ENCODE results near the gene ZBTB40. TPM values are rescaled to one million over a fixed set of nuclear protein-coding genes. Genes with fewer than 3 reads are reported as not detected.

Gene ZBTB40
- total and polyA plus RNA-seq, 2 of the 13 experiments (the other 11 are each of a cell fraction or from before 2014, with no cell fraction given): 8.8 to 16.5 TPM

DNA sequence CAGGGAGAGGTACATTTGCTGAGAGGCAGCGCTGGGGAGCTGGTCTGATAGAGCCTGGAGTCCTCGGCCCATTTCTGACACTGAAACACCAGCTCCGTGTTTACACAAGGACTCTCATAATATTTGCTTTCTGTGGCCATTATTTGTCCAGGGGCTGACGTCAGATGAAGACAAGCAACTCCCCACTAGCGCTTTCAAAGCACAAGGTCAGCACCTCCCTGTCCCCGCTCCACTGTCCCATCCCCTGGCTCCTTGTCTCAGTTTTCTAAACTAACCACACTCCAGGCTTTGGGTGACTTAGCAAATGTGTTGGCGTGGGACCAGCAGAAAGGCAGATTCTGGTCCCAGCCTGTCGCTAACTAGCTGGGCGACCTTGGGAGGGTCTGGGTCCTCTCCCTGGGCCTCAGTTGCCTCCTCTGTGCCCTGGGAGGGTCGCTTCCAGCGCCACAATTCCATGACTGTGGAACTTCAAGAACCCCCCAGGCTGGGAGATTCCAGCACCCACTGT lies 37.4 kb upstream of the ZBTB40 start (continued):
- TF ChIP-seq, protein P1, sequence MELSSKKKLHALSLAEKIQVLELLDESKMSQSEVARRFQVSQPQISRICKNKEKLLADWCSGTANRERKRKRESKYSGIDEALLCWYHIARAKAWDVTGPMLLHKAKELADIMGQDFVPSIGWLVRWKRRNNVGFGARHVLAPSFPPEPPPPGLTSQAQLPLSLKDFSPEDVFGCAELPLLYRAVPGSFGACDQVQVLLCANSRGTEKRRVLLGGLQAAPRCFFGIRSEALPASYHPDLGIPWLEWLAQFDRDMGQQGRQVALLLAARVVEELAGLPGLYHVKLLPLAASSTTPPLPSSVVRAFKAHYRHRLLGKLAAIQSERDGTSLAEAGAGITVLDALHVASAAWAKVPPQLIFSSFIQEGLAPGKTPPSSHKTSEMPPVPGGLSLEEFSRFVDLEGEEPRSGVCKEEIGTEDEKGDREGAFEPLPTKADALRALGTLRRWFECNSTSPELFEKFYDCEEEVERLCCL (CRISPR knock-in tag; IDR thresholded peaks at IDR 0.05; ENCODE audit: borderline replicate concordance): no peak
- no peak for TF ChIP-seq ZNF296 (CRISPR knock-in tag; conservative IDR thresholded peaks at IDR 0.05)
- TF ChIP-seq, protein P2, sequence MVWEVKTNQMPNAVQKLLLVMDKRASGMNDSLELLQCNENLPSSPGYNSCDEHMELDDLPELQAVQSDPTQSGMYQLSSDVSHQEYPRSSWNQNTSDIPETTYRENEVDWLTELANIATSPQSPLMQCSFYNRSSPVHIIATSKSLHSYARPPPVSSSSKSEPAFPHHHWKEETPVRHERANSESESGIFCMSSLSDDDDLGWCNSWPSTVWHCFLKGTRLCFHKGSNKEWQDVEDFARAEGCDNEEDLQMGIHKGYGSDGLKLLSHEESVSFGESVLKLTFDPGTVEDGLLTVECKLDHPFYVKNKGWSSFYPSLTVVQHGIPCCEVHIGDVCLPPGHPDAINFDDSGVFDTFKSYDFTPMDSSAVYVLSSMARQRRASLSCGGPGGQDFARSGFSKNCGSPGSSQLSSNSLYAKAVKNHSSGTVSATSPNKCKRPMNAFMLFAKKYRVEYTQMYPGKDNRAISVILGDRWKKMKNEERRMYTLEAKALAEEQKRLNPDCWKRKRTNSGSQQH (CRISPR knock-in tag; IDR thresholded peaks at IDR 0.05; ENCODE audit: low read depth): peak; percentile 57; the same call in 1 of the 2 replicates
- TF ChIP-seq HNF4A (CRISPR knock-in tag; IDR thresholded peaks at IDR 0.05): peak; percentile 28; the same call in 1 of the 2 replicates
- no peak for TF ChIP-seq ZNF678 (CRISPR knock-in tag; IDR thresholded peaks at IDR 0.05)
- no peak for TF ChIP-seq ZNF891 (CRISPR knock-in tag; IDR thresholded peaks at IDR 0.05)
- TF ChIP-seq ZBTB21 (CRISPR knock-in tag; IDR thresholded peaks at IDR 0.05): no peak; the same call in 1 of the 2 replicates
- TF ChIP-seq, protein P3, sequence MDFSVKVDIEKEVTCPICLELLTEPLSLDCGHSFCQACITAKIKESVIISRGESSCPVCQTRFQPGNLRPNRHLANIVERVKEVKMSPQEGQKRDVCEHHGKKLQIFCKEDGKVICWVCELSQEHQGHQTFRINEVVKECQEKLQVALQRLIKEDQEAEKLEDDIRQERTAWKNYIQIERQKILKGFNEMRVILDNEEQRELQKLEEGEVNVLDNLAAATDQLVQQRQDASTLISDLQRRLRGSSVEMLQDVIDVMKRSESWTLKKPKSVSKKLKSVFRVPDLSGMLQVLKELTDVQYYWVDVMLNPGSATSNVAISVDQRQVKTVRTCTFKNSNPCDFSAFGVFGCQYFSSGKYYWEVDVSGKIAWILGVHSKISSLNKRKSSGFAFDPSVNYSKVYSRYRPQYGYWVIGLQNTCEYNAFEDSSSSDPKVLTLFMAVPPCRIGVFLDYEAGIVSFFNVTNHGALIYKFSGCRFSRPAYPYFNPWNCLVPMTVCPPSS (IDR thresholded peaks at IDR 0.05): no peak
- TF ChIP-seq, protein P4, sequence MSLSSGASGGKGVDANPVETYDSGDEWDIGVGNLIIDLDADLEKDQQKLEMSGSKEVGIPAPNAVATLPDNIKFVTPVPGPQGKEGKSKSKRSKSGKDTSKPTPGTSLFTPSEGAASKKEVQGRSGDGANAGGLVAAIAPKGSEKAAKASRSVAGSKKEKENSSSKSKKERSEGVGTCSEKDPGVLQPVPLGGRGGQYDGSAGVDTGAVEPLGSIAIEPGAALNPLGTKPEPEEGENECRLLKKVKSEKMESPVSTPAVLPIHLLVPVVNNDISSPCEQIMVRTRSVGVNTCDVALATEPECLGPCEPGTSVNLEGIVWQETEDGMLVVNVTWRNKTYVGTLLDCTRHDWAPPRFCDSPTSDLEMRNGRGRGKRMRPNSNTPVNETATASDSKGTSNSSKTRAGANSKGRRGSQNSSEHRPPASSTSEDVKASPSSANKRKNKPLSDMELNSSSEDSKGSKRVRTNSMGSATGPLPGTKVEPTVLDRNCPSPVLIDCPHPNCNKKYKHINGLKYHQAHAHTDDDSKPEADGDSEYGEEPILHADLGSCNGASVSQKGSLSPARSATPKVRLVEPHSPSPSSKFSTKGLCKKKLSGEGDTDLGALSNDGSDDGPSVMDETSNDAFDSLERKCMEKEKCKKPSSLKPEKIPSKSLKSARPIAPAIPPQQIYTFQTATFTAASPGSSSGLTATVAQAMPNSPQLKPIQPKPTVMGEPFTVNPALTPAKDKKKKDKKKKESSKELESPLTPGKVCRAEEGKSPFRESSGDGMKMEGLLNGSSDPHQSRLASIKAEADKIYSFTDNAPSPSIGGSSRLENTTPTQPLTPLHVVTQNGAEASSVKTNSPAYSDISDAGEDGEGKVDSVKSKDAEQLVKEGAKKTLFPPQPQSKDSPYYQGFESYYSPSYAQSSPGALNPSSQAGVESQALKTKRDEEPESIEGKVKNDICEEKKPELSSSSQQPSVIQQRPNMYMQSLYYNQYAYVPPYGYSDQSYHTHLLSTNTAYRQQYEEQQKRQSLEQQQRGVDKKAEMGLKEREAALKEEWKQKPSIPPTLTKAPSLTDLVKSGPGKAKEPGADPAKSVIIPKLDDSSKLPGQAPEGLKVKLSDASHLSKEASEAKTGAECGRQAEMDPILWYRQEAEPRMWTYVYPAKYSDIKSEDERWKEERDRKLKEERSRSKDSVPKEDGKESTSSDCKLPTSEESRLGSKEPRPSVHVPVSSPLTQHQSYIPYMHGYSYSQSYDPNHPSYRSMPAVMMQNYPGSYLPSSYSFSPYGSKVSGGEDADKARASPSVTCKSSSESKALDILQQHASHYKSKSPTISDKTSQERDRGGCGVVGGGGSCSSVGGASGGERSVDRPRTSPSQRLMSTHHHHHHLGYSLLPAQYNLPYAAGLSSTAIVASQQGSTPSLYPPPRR (CRISPR knock-in tag; IDR thresholded peaks at IDR 0.05; ENCODE audit: borderline replicate concordance): peak; percentile 97
- peak; percentile 96 for TF ChIP-seq HMG20A (CRISPR knock-in tag; IDR thresholded peaks at IDR 0.05; ENCODE audit: borderline replicate concordance)
- no peak for TF ChIP-seq SRSF4 (IDR thresholded peaks at IDR 0.05; ENCODE audit: low read depth, low read length, poor library complexity, severe bottlenecking)
- TF ChIP-seq ZSCAN12 (CRISPR knock-in tag; IDR thresholded peaks at IDR 0.05): no peak
- TF ChIP-seq HHEX (CRISPR knock-in tag; IDR thresholded peaks at IDR 0.05): peak; percentile 97
- peak; percentile 99 for TF ChIP-seq FOXA3 (CRISPR knock-in tag; IDR thresholded peaks at IDR 0.05)
- TF ChIP-seq FOXP1 (IDR thresholded peaks at IDR 0.05): no peak
- TF ChIP-seq FOXP1 (CRISPR knock-in tag; IDR thresholded peaks at IDR 0.05): peak; percentile 83
- TF ChIP-seq, protein P5, sequence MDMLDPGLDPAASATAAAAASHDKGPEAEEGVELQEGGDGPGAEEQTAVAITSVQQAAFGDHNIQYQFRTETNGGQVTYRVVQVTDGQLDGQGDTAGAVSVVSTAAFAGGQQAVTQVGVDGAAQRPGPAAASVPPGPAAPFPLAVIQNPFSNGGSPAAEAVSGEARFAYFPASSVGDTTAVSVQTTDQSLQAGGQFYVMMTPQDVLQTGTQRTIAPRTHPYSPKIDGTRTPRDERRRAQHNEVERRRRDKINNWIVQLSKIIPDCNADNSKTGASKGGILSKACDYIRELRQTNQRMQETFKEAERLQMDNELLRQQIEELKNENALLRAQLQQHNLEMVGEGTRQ (IDR thresholded peaks at IDR 0.05; ENCODE audit: low read depth, low read length): no peak
- TF ChIP-seq, protein P5 (CRISPR knock-in tag; IDR thresholded peaks at IDR 0.05; ENCODE audit: borderline replicate concordance): no peak
- no peak for TF ChIP-seq MYNN (CRISPR knock-in tag; IDR thresholded peaks at IDR 0.05; ENCODE audit: low read depth)

Data from HepG2 (cell line).